A549 (cell line): ENCODE data around the gene MED13L. TPM values are rescaled to one million over a fixed set of nuclear protein-coding genes. Genes with fewer than 3 reads are reported as not detected.

Source experiments
- ATAC-seq, 2 experiments: fragments of 200-7000 bp in 1 of 2; fragments of >200 bp in 1 of 2; cut with Nextera tagmentation in 1 of 2; cut with Tn5 transposase in 1 of 2; 3 replicates each; pipeline versions ENCODE4 v1.8.0 to v1.9.1; 2018 to 2020; ENCODE audit warnings: mild to moderate bottlenecking in 1 of 2, moderate library complexity in 1 of 2
- CTCF ChIA-PET: fragments of 300-600 bp; sonication (Branson Sonifier 250); formaldehyde crosslinking; extraction: SDS; loops from one replicate; lab custom pipeline; 2021; ENCODE audit warnings: antibody characterized with exemption, inconsistent platforms; lab: Yijun Ruan, JAX
- POLR2A ChIA-PET: fragments of 350-600 bp; formaldehyde crosslinking; extraction: SDS; loops from one replicate; lab custom pipeline; 2021; ENCODE audit warnings: antibody characterized with exemption, inconsistent platforms; lab: Yijun Ruan, JAX
- DNase-seq, 2 experiments: peaks; one replicate each; pipeline versions ENCODE4 v3.0.0 to v3.0.0-alpha.2; 2011 to 2016; ENCODE audit warnings: low read depth in 1 of 2, low spot score in 1 of 2
- FAIRE-seq: peaks from 2 replicates; lab custom pipeline; 2011; peaks lifted over from hg19 to GRCh38; lab: Jason Lieb, UNC
- H3K27ac ChIP-seq, 2 experiments: fragments of >200 bp; sonication (Bioruptor Twin); formaldehyde crosslinking; 3 replicates each; pipeline ENCODE4 v1.5.1; 2016 to 2017
- H3K4me1 ChIP-seq: fragments of >200 bp; sonication (Bioruptor Twin); formaldehyde crosslinking; 3 replicates; pipeline ENCODE4 v1.6.1; 2016
- H3K4me2 ChIP-seq: fragments of >200 bp; sonication (Bioruptor Twin); formaldehyde crosslinking; 3 replicates; pipeline ENCODE4 v1.6.1; 2016
- H3K4me3 ChIP-seq: fragments of >200 bp; sonication (Bioruptor Twin); formaldehyde crosslinking; 3 replicates; pipeline ENCODE4 v1.5.1; 2016
- H3K9me3 ChIP-seq: fragments of >200 bp; sonication (Bioruptor Twin); formaldehyde crosslinking; 3 replicates; pipeline ENCODE4 v1.6.1; 2016
- BCL3 ChIP-seq: fragments of >200 bp; sonication (Bioruptor Twin); formaldehyde crosslinking; IDR thresholded peaks from 3 replicates; pipeline ENCODE4 v1.6.1; 2016
- CBX8 ChIP-seq: fragments of 200-600 bp; sonication (generic); IDR thresholded peaks from 2 replicates; pipeline ENCODE4 v1.6.1; 2016
- CEBPB ChIP-seq, 2 experiments: fragments of >200 bp in 1 of 2; sonication (Bioruptor Twin) in 1 of 2; formaldehyde crosslinking in 1 of 2; IDR thresholded peaks; 2 replicates each; pipeline ENCODE4 v1.6.1; 2012 to 2016
- CHD4 ChIP-seq: fragments of 200-600 bp; sonication (generic); IDR thresholded peaks from 2 replicates; pipeline ENCODE4 v1.6.1; 2016; ENCODE audit warnings: antibody characterized with exemption, mild to moderate bottlenecking, borderline replicate concordance
- CTCF ChIP-seq: fragments of >200 bp; sonication (Bioruptor Twin); formaldehyde crosslinking; IDR thresholded peaks from 3 replicates; pipeline ENCODE4 v1.5.1; 2016
- ELK1 ChIP-seq: fragments of 150-350 bp; IDR thresholded peaks from 2 replicates; pipeline ENCODE4 v1.6.1; 2014; ENCODE audit warnings: low read depth, mild to moderate bottlenecking, low read length
- EP300 ChIP-seq, 2 experiments: fragments of >200 bp; sonication (Bioruptor Twin); formaldehyde crosslinking; IDR thresholded peaks; 2 replicates in 1 of 2; 3 replicates in 1 of 2; pipeline ENCODE4 v1.6.1; 2016 to 2017
- FOSL2 ChIP-seq, 2 experiments: fragments of 450-650 bp in 1 of 2; fragments of >200 bp in 1 of 2; sonication (Bioruptor Twin) in 1 of 2; formaldehyde crosslinking; IDR thresholded peaks; 2 replicates each; pipeline versions ENCODE4 v1.5.0 to v1.6.1; 2016 to 2020; ENCODE audit warnings: mild to moderate bottlenecking in 1 of 2, moderate library complexity in 1 of 2
- HDAC2 ChIP-seq: fragments of 200-600 bp; sonication (generic); IDR thresholded peaks from 2 replicates; pipeline ENCODE4 v1.6.1; 2016
- HMGXB4 ChIP-seq: fragments of 250-450 bp; sonication (Bioruptor Pico); IDR thresholded peaks from 2 replicates; pipeline ENCODE4 v1.5.0; 2021; ENCODE audit warnings: mild to moderate bottlenecking, moderate library complexity, borderline replicate concordance
- HOXA7 ChIP-seq: fragments of 250-450 bp; sonication (Bioruptor Pico); IDR thresholded peaks from 2 replicates; pipeline ENCODE4 v1.5.0; 2020; ENCODE audit warnings: mild to moderate bottlenecking, moderate library complexity
- HOXB5 ChIP-seq: fragments of 250-450 bp; sonication (Bioruptor Pico); IDR thresholded peaks from 2 replicates; pipeline ENCODE4 v1.5.0; 2020; ENCODE audit warnings: mild to moderate bottlenecking, moderate library complexity
- JUN ChIP-seq, 2 experiments: fragments of >200 bp; sonication (Bioruptor Twin); formaldehyde crosslinking; IDR thresholded peaks; 2 replicates in 1 of 2; 3 replicates in 1 of 2; pipeline ENCODE4 v1.6.1; 2016 to 2017
- KDM5A ChIP-seq: fragments of 200-600 bp; sonication (generic); IDR thresholded peaks from 2 replicates; pipeline ENCODE4 v1.6.1; 2016; ENCODE audit warnings: antibody characterized with exemption, mild to moderate bottlenecking
- MAFK ChIP-seq: fragments of 450-650 bp; IDR thresholded peaks from 2 replicates; pipeline ENCODE4 v1.6.1; 2014; ENCODE audit not compliant: partially characterized antibody
- MAX ChIP-seq: IDR thresholded peaks from 2 replicates; pipeline ENCODE4 v1.6.1; 2012
- NFE2L2 ChIP-seq: fragments of 150-350 bp; conservative IDR thresholded peaks from 2 replicates; pipeline ENCODE4 v1.6.1; 2014; ENCODE audit warnings: low read length
- NPAS2 ChIP-seq: fragments of 250-450 bp; sonication (Bioruptor Pico); IDR thresholded peaks from 2 replicates; pipeline ENCODE4 v1.8.0; 2022; ENCODE audit warnings: mild to moderate bottlenecking, moderate library complexity, borderline replicate concordance
- POLR2A ChIP-seq: IDR thresholded peaks from 2 replicates; pipeline ENCODE4 v1.6.1; 2012; ENCODE audit warnings: mild to moderate bottlenecking, low read length
- RAD21 ChIP-seq, 2 experiments: fragments of >200 bp in 1 of 2; sonication (Bioruptor Twin) in 1 of 2; formaldehyde crosslinking in 1 of 2; IDR thresholded peaks in 1 of 2; conservative IDR thresholded peaks in 1 of 2; 2 replicates in 1 of 2; 3 replicates in 1 of 2; pipeline ENCODE4 v1.6.1; 2012 to 2018; ENCODE audit warnings: inconsistent platforms in 1 of 2
- RNF2 ChIP-seq: fragments of 200-600 bp; sonication (generic); IDR thresholded peaks from 2 replicates; pipeline ENCODE4 v1.6.1; 2016; ENCODE audit warnings: low read depth, mild to moderate bottlenecking, antibody characterized with exemption, moderate library complexity, borderline replicate concordance
- SMC3 ChIP-seq: fragments of >200 bp; sonication (Bioruptor Twin); formaldehyde crosslinking; IDR thresholded peaks from 3 replicates; pipeline ENCODE4 v1.6.1; 2018; ENCODE audit warnings: inconsistent platforms
- SREBF2 ChIP-seq: fragments of 450-650 bp; IDR thresholded peaks from 2 replicates; pipeline ENCODE4 v1.6.1; 2014; ENCODE audit warnings: mild to moderate bottlenecking, moderate library complexity
- TP53 ChIP-seq: fragments of 250-450 bp; sonication (Bioruptor Pico); IDR thresholded peaks from 2 replicates; pipeline ENCODE4 v1.5.0; 2021; ENCODE audit warnings: mild to moderate bottlenecking, moderate library complexity
- USF2 ChIP-seq: fragments of 450-650 bp; IDR thresholded peaks from 2 replicates; pipeline ENCODE4 v1.6.1; 2014; ENCODE audit warnings: antibody characterized with exemption
- ZC3H11A ChIP-seq: fragments of 450-650 bp; IDR thresholded peaks from 2 replicates; pipeline ENCODE4 v1.6.1; 2014; ENCODE audit warnings: antibody characterized with exemption, mild to moderate bottlenecking
- WGBS: methylation state at CpG from one replicate; pipeline ENCODE4 v1.1.6; 2017; ENCODE audit errors: missing lambda C conversion rate; 5-methylcytosine and 5-hydroxymethylcytosine counted together
- polyA minus RNA-seq: library from RNA; depleted of rRNA, polyadenylated mRNA; stranded (reverse); fragments of >200 nt; gene quantifications from 2 replicates; pipeline ENCODE4 v1.2.3, GENCODE V29; 2011; rRNA and poly(A)+ RNA removed
- polyA plus RNA-seq, 4 experiments: library from polyadenylated mRNA; depleted of rRNA in 3 of 4; stranded (reverse); fragments of >200 nt; fragmentation: RNase III in 1 of 4; extraction: RNeasy Plus Mini Kit Qiagen cat#74134 plus additional on column Dnase treatment in 1 of 4; gene quantifications; 2 replicates in 3 of 4; 3 replicates in 1 of 4; pipeline ENCODE4 v1.2.3, GENCODE V29; 2011 to 2017

MED13L gene
- 126 and 134 TPM in 2 replicates for polyA plus RNA-seq (2011; rRNA removed)
- polyA plus RNA-seq (2012; cell fraction: cytosol; rRNA removed), result 21.5 and 29.3 TPM in 2 replicates
- polyA plus RNA-seq (2012; cell fraction: nucleus; rRNA removed), result 22.3 and 36.4 TPM in 2 replicates
- 23.2 to 27.7 TPM (median 25.9 TPM) in 3 replicates for polyA plus RNA-seq (2017; fragmentation: RNase III; extraction: RNeasy Plus Mini Kit Qiagen cat#74134 plus additional on column Dnase treatment)
- 321 and 335 TPM in 2 replicates for polyA minus RNA-seq

GRCh38 chr12:116277467-116278278 is at the start of gene MED13L:
TSS of gene MED13L (minus strand) at chr12:116277693. CDS start at chr12:116277131, 562 bp downstream.
- Histone ChIP-seq H3K4me1 (peaks cover 41% of the 10 kb centered on the region), H3K4me3 (peak within 1 kb of the TSS; percentile 71), H3K9me3 (no peaks in the 10 kb centered on the region), H3K27ac (peak within 1 kb of the TSS; percentile 96 to 99), H3K4me2 (peak within 1 kb of the TSS; percentile 74)
- peak; percentile 91 to 93 for DNase-seq
- TF ChIP-seq POLR2A (peak; percentile 56), JUN (IDR thresholded peaks at IDR 0.05) (peak; percentile 68 to 79; a peak in 3 of 5 replicates), RAD21 (conservative IDR thresholded peaks at IDR 0.05 in 1 of 2, IDR thresholded peaks at IDR 0.05 in 1 of 2) (peak; percentile 59 to 94), HOXB5 (CRISPR knock-in tag) (0 out of 2 replicates have a peak, but pooled peaks have one; percentile 54), MAFK (no peak), NPAS2 (CRISPR knock-in tag) (peak; percentile 37; the same call in 1 of the 2 replicates), CTCF (peak; percentile 64), SMC3 (peak; percentile 88), MAX (peak; percentile 26; the same call in 1 of the 2 replicates), SREBF2 (no peak), CBX8 (no peak), TP53 (CRISPR knock-in tag) (0 out of 2 replicates have a peak, but pooled peaks have one; percentile 26), NFE2L2 (no peak), ZC3H11A (no peak), CHD4 (peak; percentile 66; the same call in 1 of the 2 replicates), USF2 (peak; percentile 48; the same call in 1 of the 2 replicates)
- ATAC-seq, result peak; percentile 78 to 89
- no peak for FAIRE-seq
- ChIA-PET POLR2A (interaction anchor here (0.7 to 1.5 kb wide), 7 partner anchors 11 to 247 kb away, joined by 3 to 7 read pairs (median 3); no protein-coding TSS in a partner anchor), CTCF (interaction anchor here (0.6 to 2.1 kb wide), 17 partner anchors 13 to 432 kb away, joined by 3 to 10 read pairs (median 3); no protein-coding TSS in a partner anchor)
- WGBS, result 4% methylated on average over 4 of the region's 111 CpGs

GRCh38 chr12:116325336-116325664 is 47.8 kb upstream of the MED13L start:
- no peak overlapping the region for H3K4me3 ChIP-seq
- H3K4me1 ChIP-seq, result no peaks in the 10 kb centered on the region
- ChIA-PET POLR2A (no interaction called here), CTCF (interaction anchor here (0.5 to 1.0 kb wide), 2 partner anchors 50 to 384 kb away, joined by 3 read pairs; no protein-coding TSS in a partner anchor)
- H3K4me2 ChIP-seq, result no peak overlapping the region
- ATAC-seq (no peak), DNase-seq (no peak), FAIRE-seq (no peak)
- no peak overlapping the region for H3K27ac ChIP-seq
- no peaks in the 10 kb centered on the region for H3K9me3 ChIP-seq
- 93% methylated on average over 1 of the region's 1 CpG for WGBS
- TF ChIP-seq ELK1 (no peak), JUN (IDR thresholded peaks at IDR 0.05) (no peak), FOSL2 (IDR thresholded peaks at IDR 0.05) (no peak), FOSL2 (CRISPR knock-in tag; IDR thresholded peaks at IDR 0.05) (no peak), HDAC2 (no peak), POLR2A (no peak), EP300 (IDR thresholded peaks at IDR 0.05) (no peak), HMGXB4 (CRISPR knock-in tag) (no peak), TP53 (CRISPR knock-in tag) (no peak), CEBPB (IDR thresholded peaks at IDR 0.05) (no peak), HOXA7 (no peak), RNF2 (no peak), KDM5A (no peak), BCL3 (no peak)
